Measurements from ENCODE around the gene ZNF891.

ZNF891 gene

GRCh38 chr12:133063556-133063955 is 66.5 kb downstream of the ZNF891 start:
- DNase-seq (ENCODE audit: low read depth in 2 of 3, low spot score in 2 of 3): no peak

- no peak for DNase-seq (ENCODE audit: low read depth in 2 of 3, low spot score in 2 of 3)
Measured at GRCh38 chr12:133061954-133062353, 68.1 kb downstream of the ZNF891 start.

GRCh38 chr12:133058203-133059113 is 71.6 kb downstream of the ZNF891 start:
- no peak for DNase-seq (ENCODE audit: low read depth in 2 of 3, low spot score in 2 of 3)

GRCh38 chr12:133057446-133057845 is 72.6 kb downstream of the ZNF891 start:
- DNase-seq (ENCODE audit: low read depth in 2 of 3, low spot score in 2 of 3): no peak

All from activated CD8-positive, alpha-beta memory T cell treated with anti-CD3 and anti-CD28 coated beads for 48 hours (primary cell).